PFSK-1 (cell line): ENCODE results near the gene EGFLAM.

Experiments
- POLR2AphosphoS5 ChIP-seq: IDR thresholded peaks from 2 replicates; pipeline ENCODE4 v1.6.1; 2012; ENCODE audit warnings: low read depth, mild to moderate bottlenecking, control low read depth, low read length, moderate library complexity
- REST ChIP-seq, 2 experiments: IDR thresholded peaks; 2 replicates each; pipeline versions ENCODE4 v1.6.1 to v1.8.0; 2011 to 2012; ENCODE audit warnings: low read depth in 2 of 2, low read length in 2 of 2, control low read depth in 1 of 2, inconsistent platforms in 1 of 2, mild to moderate bottlenecking in 1 of 2, moderate library complexity in 1 of 2; ENCODE audit not compliant: insufficient read depth in 1 of 2
- SIN3A ChIP-seq: IDR thresholded peaks from 2 replicates; pipeline ENCODE4 v1.6.1; 2012; ENCODE audit warnings: mild to moderate bottlenecking, low read length, moderate library complexity, borderline replicate concordance; ENCODE audit not compliant: insufficient read depth
- TAF1 ChIP-seq: IDR thresholded peaks from 2 replicates; pipeline ENCODE4 v1.6.1; 2012; ENCODE audit warnings: low read length, control low read depth, borderline replicate concordance; ENCODE audit not compliant: insufficient read depth

- TF ChIP-seq TAF1 (no peak), POLR2AphosphoS5 (no peak), SIN3A (no peak), REST (IDR thresholded peaks at IDR 0.05; ENCODE audit: insufficient read depth in 1 of 2, low read depth in 2 of 2, low read length in 2 of 2) (no peak)
These were observed 209.9 kb downstream of the EGFLAM start for GRCh38 chr5:38468202-38468673.
